GM23338 (cell line): ENCODE measurements around the gene MPP1. TPM values are rescaled to one million over a fixed set of nuclear protein-coding genes. Genes with fewer than 3 reads are reported as not detected.
"Not testable (repeated sequence)": the region's sequence is repeated elsewhere in the genome, so short reads cannot be mapped to it uniquely, and the experiment has no call there.

Experiments
- ATAC-seq: fragments of 200-7000 bp; cut with Tn5 transposase; 3 replicates; pipeline ENCODE4 v1.9.1; 2020
- DNase-seq: peaks from one replicate; pipeline ENCODE4 v3.0.0-alpha.2; 2015; ENCODE audit warnings: low spot score
- H2AFZ ChIP-seq: fragments of 200-600 bp; sonication (generic); 2 replicates; pipeline ENCODE4 v1.8.0; 2016; ENCODE audit warnings: antibody characterized with exemption, mild to moderate bottlenecking, moderate library complexity
- H3F3A ChIP-seq: fragments of 200-600 bp; sonication (generic); replicated peaks from 2 replicates; pipeline ENCODE4 v1.8.0; 2017; ENCODE audit warnings: antibody characterized with exemption, mixed run types, low read depth
- H3K27ac ChIP-seq: fragments of 200-600 bp; sonication (generic); 2 replicates; pipeline ENCODE4 v1.6.1; 2016; ENCODE audit warnings: low read depth
- H3K27me3 ChIP-seq: fragments of 200-600 bp; sonication (generic); 2 replicates; pipeline ENCODE4 v1.8.0; 2016; ENCODE audit warnings: mild to moderate bottlenecking, mixed run types, moderate library complexity; ENCODE audit not compliant: insufficient read depth
- H3K36me3 ChIP-seq: fragments of 200-600 bp; sonication (generic); 2 replicates; pipeline ENCODE4 v1.8.0; 2016; ENCODE audit warnings: mild to moderate bottlenecking; ENCODE audit not compliant: insufficient read depth
- H3K4me1 ChIP-seq: fragments of 200-600 bp; sonication (generic); 2 replicates; pipeline ENCODE4 v1.8.0; 2016; ENCODE audit warnings: mild to moderate bottlenecking, moderate library complexity; ENCODE audit not compliant: insufficient read depth
- H3K4me2 ChIP-seq: fragments of 200-600 bp; sonication (generic); 2 replicates; pipeline ENCODE4 v1.7.1; 2017; ENCODE audit warnings: mixed run types
- H3K4me3 ChIP-seq: fragments of 200-600 bp; sonication (generic); 2 replicates; pipeline ENCODE4 v1.6.1; 2016; ENCODE audit warnings: mixed run types
- H3K79me2 ChIP-seq: fragments of 200-600 bp; sonication (generic); replicated peaks from 2 replicates; pipeline ENCODE4 v1.8.0; 2017; ENCODE audit warnings: mild to moderate bottlenecking; ENCODE audit not compliant: insufficient read depth
- H3K9me2 ChIP-seq: fragments of 200-600 bp; sonication (generic); 2 replicates; pipeline ENCODE4 v1.8.0; 2017; ENCODE audit not compliant: insufficient read depth
- H4K20me1 ChIP-seq: fragments of 200-600 bp; sonication (generic); replicated peaks from 2 replicates; pipeline ENCODE4 v1.8.0; 2017; ENCODE audit warnings: mild to moderate bottlenecking; ENCODE audit not compliant: insufficient read depth
- H3K27ac Mint-ChIP-seq: 2 replicates; pipeline ENCODE4 v1.8.0; 2020; ENCODE audit warnings: inconsistent platforms, mild to moderate bottlenecking, moderate library complexity, mixed read lengths
- H3K27me3 Mint-ChIP-seq: 3 replicates; pipeline ENCODE4 v1.8.0; 2022; ENCODE audit warnings: low read depth, mild to moderate bottlenecking, moderate library complexity, mixed read lengths, inconsistent platforms; ENCODE audit not compliant: insufficient read depth, poor library complexity
- H3K36me3 Mint-ChIP-seq: 3 replicates; pipeline ENCODE4 v1.8.0; 2021; ENCODE audit warnings: low read depth, mild to moderate bottlenecking, inconsistent platforms, moderate library complexity, mixed read lengths
- H3K4me1 Mint-ChIP-seq: 3 replicates; pipeline ENCODE4 v1.8.0; 2020; ENCODE audit warnings: mild to moderate bottlenecking, inconsistent platforms, mixed read lengths
- H3K4me3 Mint-ChIP-seq: 3 replicates; pipeline ENCODE4 v1.8.0; 2021; ENCODE audit warnings: moderate library complexity, mild to moderate bottlenecking, inconsistent platforms, mixed read lengths
- H3K9me3 Mint-ChIP-seq: 3 replicates; pipeline ENCODE4 v1.8.0; 2020; ENCODE audit warnings: moderate library complexity, mild to moderate bottlenecking, inconsistent platforms, mixed read lengths
- NANOG ChIP-seq: IDR thresholded peaks from 2 replicates; pipeline ENCODE4 v1.6.1; 2016; ENCODE audit warnings: antibody characterized with exemption, borderline replicate concordance
- STAT1 ChIP-seq: IDR thresholded peaks from one replicate; pipeline ENCODE4 v1.6.1; 2016; ENCODE audit warnings: antibody characterized with exemption; ENCODE audit not compliant: unreplicated experiment
- polyA plus RNA-seq: library from polyadenylated mRNA; unstranded; fragments of >200 nt; fragmentation: Nextera tagmentation; extraction: Ambion mirVana; gene quantifications from 2 replicates; pipeline ENCODE4 v1.2.1, GENCODE V29; 2016
- total RNA-seq: library from RNA; depleted of rRNA; stranded (reverse); fragments of >200 nt; shearing (Covaris generic); gene quantifications from 2 replicates; pipeline ENCODE4 v1.2.3, GENCODE V29; 2014
- TF ChIP-seq, protein P1 (sequence below): fragments of 250-450 bp; sonication (Bioruptor Pico); IDR thresholded peaks from 2 replicates; pipeline ENCODE4 v1.5.0; 2020; ENCODE audit warnings: mild to moderate bottlenecking, moderate library complexity
- TF ChIP-seq, protein P2 (sequence below): IDR thresholded peaks from 2 replicates; pipeline ENCODE4 v1.6.1; 2016; ENCODE audit warnings: antibody characterized with exemption

MPP1 gene
- total and polyA plus RNA-seq, 2 experiments from 2014 or later, result 18.7 to 27.2 TPM

- TF ChIP-seq, protein P1, sequence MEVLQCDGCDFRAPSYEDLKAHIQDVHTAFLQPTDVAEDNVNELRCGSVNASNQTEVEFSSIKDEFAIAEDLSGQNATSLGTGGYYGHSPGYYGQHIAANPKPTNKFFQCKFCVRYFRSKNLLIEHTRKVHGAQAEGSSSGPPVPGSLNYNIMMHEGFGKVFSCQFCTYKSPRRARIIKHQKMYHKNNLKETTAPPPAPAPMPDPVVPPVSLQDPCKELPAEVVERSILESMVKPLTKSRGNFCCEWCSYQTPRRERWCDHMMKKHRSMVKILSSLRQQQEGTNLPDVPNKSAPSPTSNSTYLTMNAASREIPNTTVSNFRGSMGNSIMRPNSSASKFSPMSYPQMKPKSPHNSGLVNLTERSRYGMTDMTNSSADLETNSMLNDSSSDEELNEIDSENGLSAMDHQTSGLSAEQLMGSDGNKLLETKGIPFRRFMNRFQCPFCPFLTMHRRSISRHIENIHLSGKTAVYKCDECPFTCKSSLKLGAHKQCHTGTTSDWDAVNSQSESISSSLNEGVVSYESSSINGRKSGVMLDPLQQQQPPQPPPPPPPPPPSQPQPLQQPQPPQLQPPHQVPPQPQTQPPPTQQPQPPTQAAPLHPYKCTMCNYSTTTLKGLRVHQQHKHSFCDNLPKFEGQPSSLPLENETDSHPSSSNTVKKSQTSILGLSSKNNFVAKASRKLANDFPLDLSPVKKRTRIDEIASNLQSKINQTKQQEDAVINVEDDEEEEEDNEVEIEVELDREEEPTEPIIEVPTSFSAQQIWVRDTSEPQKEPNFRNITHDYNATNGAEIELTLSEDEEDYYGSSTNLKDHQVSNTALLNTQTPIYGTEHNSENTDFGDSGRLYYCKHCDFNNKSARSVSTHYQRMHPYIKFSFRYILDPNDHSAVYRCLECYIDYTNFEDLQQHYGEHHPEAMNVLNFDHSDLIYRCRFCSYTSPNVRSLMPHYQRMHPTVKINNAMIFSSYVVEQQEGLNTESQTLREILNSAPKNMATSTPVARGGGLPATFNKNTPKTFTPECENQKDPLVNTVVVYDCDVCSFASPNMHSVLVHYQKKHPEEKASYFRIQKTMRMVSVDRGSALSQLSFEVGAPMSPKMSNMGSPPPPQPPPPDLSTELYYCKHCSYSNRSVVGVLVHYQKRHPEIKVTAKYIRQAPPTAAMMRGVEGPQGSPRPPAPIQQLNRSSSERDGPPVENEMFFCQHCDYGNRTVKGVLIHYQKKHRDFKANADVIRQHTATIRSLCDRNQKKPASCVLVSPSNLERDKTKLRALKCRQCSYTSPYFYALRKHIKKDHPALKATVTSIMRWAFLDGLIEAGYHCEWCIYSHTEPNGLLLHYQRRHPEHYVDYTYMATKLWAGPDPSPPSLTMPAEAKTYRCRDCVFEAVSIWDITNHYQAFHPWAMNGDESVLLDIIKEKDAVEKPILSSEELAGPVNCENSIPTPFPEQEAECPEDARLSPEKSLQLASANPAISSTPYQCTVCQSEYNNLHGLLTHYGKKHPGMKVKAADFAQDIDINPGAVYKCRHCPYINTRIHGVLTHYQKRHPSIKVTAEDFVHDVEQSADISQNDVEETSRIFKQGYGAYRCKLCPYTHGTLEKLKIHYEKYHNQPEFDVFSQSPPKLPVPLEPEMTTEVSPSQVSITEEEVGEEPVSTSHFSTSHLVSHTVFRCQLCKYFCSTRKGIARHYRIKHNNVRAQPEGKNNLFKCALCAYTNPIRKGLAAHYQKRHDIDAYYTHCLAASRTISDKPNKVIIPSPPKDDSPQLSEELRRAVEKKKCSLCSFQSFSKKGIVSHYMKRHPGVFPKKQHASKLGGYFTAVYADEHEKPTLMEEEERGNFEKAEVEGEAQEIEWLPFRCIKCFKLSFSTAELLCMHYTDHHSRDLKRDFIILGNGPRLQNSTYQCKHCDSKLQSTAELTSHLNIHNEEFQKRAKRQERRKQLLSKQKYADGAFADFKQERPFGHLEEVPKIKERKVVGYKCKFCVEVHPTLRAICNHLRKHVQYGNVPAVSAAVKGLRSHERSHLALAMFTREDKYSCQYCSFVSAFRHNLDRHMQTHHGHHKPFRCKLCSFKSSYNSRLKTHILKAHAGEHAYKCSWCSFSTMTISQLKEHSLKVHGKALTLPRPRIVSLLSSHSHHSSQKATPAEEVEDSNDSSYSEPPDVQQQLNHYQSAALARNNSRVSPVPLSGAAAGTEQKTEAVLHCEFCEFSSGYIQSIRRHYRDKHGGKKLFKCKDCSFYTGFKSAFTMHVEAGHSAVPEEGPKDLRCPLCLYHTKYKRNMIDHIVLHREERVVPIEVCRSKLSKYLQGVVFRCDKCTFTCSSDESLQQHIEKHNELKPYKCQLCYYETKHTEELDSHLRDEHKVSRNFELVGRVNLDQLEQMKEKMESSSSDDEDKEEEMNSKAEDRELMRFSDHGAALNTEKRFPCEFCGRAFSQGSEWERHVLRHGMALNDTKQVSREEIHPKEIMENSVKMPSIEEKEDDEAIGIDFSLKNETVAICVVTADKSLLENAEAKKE (CRISPR knock-in tag), result no peak
- TF ChIP-seq, protein P2, sequence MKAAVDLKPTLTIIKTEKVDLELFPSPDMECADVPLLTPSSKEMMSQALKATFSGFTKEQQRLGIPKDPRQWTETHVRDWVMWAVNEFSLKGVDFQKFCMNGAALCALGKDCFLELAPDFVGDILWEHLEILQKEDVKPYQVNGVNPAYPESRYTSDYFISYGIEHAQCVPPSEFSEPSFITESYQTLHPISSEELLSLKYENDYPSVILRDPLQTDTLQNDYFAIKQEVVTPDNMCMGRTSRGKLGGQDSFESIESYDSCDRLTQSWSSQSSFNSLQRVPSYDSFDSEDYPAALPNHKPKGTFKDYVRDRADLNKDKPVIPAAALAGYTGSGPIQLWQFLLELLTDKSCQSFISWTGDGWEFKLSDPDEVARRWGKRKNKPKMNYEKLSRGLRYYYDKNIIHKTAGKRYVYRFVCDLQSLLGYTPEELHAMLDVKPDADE, result no peak
- no peak for TF ChIP-seq STAT1
- TF ChIP-seq NANOG, result no peak
These were observed 13.9 kb upstream of the MPP1 start (continued) for GRCh38 chrX:154818916-154819770.

- not testable (repeated sequence) for H3K27ac ChIP-seq, H3K4me3 ChIP-seq, H4K20me1 ChIP-seq, H3F3A ChIP-seq, ATAC-seq, H3K27me3 Mint-ChIP-seq, DNase-seq, H3K27ac Mint-ChIP-seq, H3K4me3 Mint-ChIP-seq, H3K79me2 ChIP-seq, H3K36me3 ChIP-seq, H3K4me2 ChIP-seq, H3K27me3 ChIP-seq, H2AFZ ChIP-seq, H3K9me2 ChIP-seq
- Mint-ChIP-seq H3K36me3 (peaks cover 24% of the 10 kb centered on the region), H3K9me3 (peaks cover 20% of the 10 kb centered on the region), H3K4me1 (peaks cover 47% of the 10 kb centered on the region)
- H3K4me1 ChIP-seq, result peaks cover 31% of the 10 kb centered on the region
These were observed 11.8 kb upstream of the MPP1 start for GRCh38 chrX:154817048-154817618.

DNA sequence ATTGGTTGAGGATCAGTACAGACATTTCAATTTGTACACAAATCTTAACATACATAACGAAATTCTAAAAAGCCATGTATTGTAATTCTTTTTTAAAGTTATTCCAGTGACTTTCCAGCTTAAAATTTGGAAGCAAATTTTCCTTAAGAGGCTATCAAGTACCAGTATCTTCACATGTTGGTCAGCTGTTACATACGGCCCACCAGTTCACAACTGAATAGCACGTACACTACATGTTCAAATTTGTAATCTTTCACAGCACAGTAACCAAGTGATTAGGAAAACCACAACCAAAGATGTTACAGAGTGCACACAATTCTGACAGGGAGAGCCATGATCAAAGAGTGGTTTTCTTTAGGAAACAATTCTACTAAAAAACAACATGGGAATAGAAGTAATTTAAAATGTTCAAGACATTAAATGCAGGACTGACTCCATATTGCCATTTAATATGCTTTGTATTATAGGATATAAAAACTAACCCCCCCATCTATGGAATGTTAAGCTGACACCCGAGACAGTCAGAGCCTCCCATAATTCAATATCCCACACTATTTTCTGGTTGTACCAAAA is 11.1 kb upstream of the MPP1 start:
- not testable (repeated sequence) for DNase-seq, H3K27me3 Mint-ChIP-seq, H2AFZ ChIP-seq, H3K9me2 ChIP-seq, H3K27ac ChIP-seq, H4K20me1 ChIP-seq, H3K4me3 Mint-ChIP-seq, H3K27me3 ChIP-seq, ATAC-seq, H3K36me3 ChIP-seq, H3K4me3 ChIP-seq, H3K79me2 ChIP-seq, H3F3A ChIP-seq, H3K4me2 ChIP-seq, H3K27ac Mint-ChIP-seq
- peaks cover 20% of the 10 kb centered on the region for H3K9me3 Mint-ChIP-seq
- peaks cover 31% of the 10 kb centered on the region for H3K4me1 ChIP-seq
- H3K36me3 Mint-ChIP-seq, result peaks cover 24% of the 10 kb centered on the region
- peaks cover 42% of the 10 kb centered on the region for H3K4me1 Mint-ChIP-seq
